Fibroblast of lung (primary cell): ENCODE results near the gene TBX21. TPM values are rescaled to one million over a fixed set of nuclear protein-coding genes. Genes with fewer than 3 reads are reported as not detected.

Experiments
- DNase-seq, 2 donors: peaks; one replicate each; pipeline versions ENCODE4 v3.0.0 to v3.0.0-alpha.2; 2010; ENCODE audit warnings: low read depth in 2 of 2
- H2AFZ ChIP-seq: 2 replicates; pipeline ENCODE4 v1.5.1; 2012; ENCODE audit warnings: low read length, control low read depth, inconsistent platforms
- H3K27ac ChIP-seq: 2 replicates; pipeline ENCODE4 v1.5.1; 2011; ENCODE audit warnings: low read length, control low read depth; ENCODE audit not compliant: insufficient read depth
- H3K27me3 ChIP-seq: 2 replicates; pipeline ENCODE4 v1.5.1; 2011; ENCODE audit warnings: mild to moderate bottlenecking, low read length; ENCODE audit not compliant: control insufficient read depth, insufficient read depth
- H3K36me3 ChIP-seq: 2 replicates; pipeline ENCODE4 v1.5.1; 2011; ENCODE audit warnings: low read length; ENCODE audit not compliant: control insufficient read depth, insufficient read depth
- H3K4me1 ChIP-seq: 2 replicates; pipeline ENCODE4 v1.5.1; 2011; ENCODE audit warnings: low read length; ENCODE audit not compliant: control insufficient read depth, insufficient read depth; ENCODE audit errors: extremely low read depth
- H3K4me2 ChIP-seq: 2 replicates; pipeline ENCODE4 v1.5.1; 2011; ENCODE audit warnings: low read length, control low read depth; ENCODE audit not compliant: insufficient read depth; ENCODE audit errors: extremely low read depth
- H3K4me3 ChIP-seq, 4 experiments: fragments of 200-600 bp in 1 of 4; sonication (generic) in 1 of 4; replicated peaks in 1 of 4; 2 replicates each; pipeline ENCODE4 v1.5.1; 2011 to 2016; ENCODE audit warnings: low read length in 4 of 4, low read depth in 3 of 4, mild to moderate bottlenecking in 3 of 4, control low read depth in 2 of 4, inconsistent platforms in 1 of 4, mixed read lengths in 1 of 4; ENCODE audit not compliant: insufficient read depth in 1 of 4; ENCODE audit errors: control extremely low read depth in 1 of 4
- H3K79me2 ChIP-seq: 2 replicates; pipeline ENCODE4 v1.5.1; 2012; ENCODE audit warnings: mild to moderate bottlenecking, low read length, inconsistent platforms; ENCODE audit not compliant: control insufficient read depth, insufficient read depth
- H3K9ac ChIP-seq: 2 replicates; pipeline ENCODE4 v1.5.1; 2011; ENCODE audit warnings: mild to moderate bottlenecking, low read length, control low read depth; ENCODE audit not compliant: insufficient read depth
- H3K9me3 ChIP-seq: 2 replicates; pipeline ENCODE4 v1.5.1; 2012; ENCODE audit warnings: low read depth, low read length; ENCODE audit not compliant: control insufficient read depth, insufficient read depth
- H4K20me1 ChIP-seq: 2 replicates; pipeline ENCODE4 v1.5.1; 2011; ENCODE audit warnings: low read length; ENCODE audit not compliant: control insufficient read depth, insufficient read depth; ENCODE audit errors: extremely low read depth
- EZH2 ChIP-seq: IDR thresholded peaks from 2 replicates; pipeline ENCODE4 v1.5.1; 2012; ENCODE audit warnings: low read length, control low read depth, mild to moderate bottlenecking; ENCODE audit errors: missing control alignments
- polyA plus RNA-seq, 2 donors: library from polyadenylated mRNA; depleted of rRNA in 1 of 2; stranded (reverse) in 1 of 2; unstranded in 1 of 2; fragments of >200 nt; gene quantifications; 2 replicates each; pipeline ENCODE4 v1.2.1, GENCODE V29; 2011 to 2012; ENCODE audit warnings: missing spikeins in 1 of 2
- total RNA-seq: library from RNA; depleted of rRNA; stranded (reverse); fragments of >200 nt; gene quantifications from 2 replicates; pipeline ENCODE4 v1.2.1, GENCODE V29; 2014
- TF ChIP-seq, protein P1 (sequence below), 2 donors: IDR thresholded peaks in 1 of 2; conservative IDR thresholded peaks in 1 of 2; 1 replicate in 1 of 2; 2 replicates in 1 of 2; pipeline ENCODE4 v1.5.1; 2011 to 2012; ENCODE audit warnings: low read length in 2 of 2, control low read depth in 1 of 2, inconsistent platforms in 1 of 2, low read depth in 1 of 2, mild to moderate bottlenecking in 1 of 2

Gene TBX21
- total and polyA plus RNA-seq, 2 donors (not counting 1 experiment from before 2014, with no cell fraction given) = not detected

- peaks cover 3% of the 10 kb centered on the region for H3K4me1 ChIP-seq
- peaks cover 33% of the 10 kb centered on the region for H3K27me3 ChIP-seq
- no peak for DNase-seq
- no peak overlapping the region for H3K4me2 ChIP-seq
- H3K36me3 ChIP-seq = no peaks in the 10 kb centered on the region
- no peak overlapping the region for H3K27ac ChIP-seq
- no peak overlapping the region for H2AFZ ChIP-seq
- H3K9ac ChIP-seq = no peak overlapping the region
- no peaks in the 10 kb centered on the region for H3K79me2 ChIP-seq
- no peaks in the 10 kb centered on the region for H4K20me1 ChIP-seq
- TF ChIP-seq, protein P1, sequence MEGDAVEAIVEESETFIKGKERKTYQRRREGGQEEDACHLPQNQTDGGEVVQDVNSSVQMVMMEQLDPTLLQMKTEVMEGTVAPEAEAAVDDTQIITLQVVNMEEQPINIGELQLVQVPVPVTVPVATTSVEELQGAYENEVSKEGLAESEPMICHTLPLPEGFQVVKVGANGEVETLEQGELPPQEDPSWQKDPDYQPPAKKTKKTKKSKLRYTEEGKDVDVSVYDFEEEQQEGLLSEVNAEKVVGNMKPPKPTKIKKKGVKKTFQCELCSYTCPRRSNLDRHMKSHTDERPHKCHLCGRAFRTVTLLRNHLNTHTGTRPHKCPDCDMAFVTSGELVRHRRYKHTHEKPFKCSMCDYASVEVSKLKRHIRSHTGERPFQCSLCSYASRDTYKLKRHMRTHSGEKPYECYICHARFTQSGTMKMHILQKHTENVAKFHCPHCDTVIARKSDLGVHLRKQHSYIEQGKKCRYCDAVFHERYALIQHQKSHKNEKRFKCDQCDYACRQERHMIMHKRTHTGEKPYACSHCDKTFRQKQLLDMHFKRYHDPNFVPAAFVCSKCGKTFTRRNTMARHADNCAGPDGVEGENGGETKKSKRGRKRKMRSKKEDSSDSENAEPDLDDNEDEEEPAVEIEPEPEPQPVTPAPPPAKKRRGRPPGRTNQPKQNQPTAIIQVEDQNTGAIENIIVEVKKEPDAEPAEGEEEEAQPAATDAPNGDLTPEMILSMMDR (conservative IDR thresholded peaks at IDR 0.05 in 1 of 2, IDR thresholded peaks at IDR 0.05 in 1 of 2; ENCODE audit: low read depth in 1 of 2, low read length in 2 of 2) = no peak
- no peak for TF ChIP-seq EZH2
- H3K9me3 ChIP-seq = no peaks in the 10 kb centered on the region
- H3K4me3 ChIP-seq = no peak overlapping the region
These were observed 20.6 kb upstream of the TBX21 start for GRCh38 chr17:47712330-47713023.

GRCh38 chr17:47713980-47714700 is 18.9 kb upstream of the TBX21 start:
- TF ChIP-seq EZH2 = no peak
- TF ChIP-seq, protein P1 (conservative IDR thresholded peaks at IDR 0.05 in 1 of 2, IDR thresholded peaks at IDR 0.05 in 1 of 2; ENCODE audit: low read depth in 1 of 2, low read length in 2 of 2) = no peak
- peaks cover 13% of the 10 kb centered on the region for H3K4me1 ChIP-seq

GRCh38 chr17:47714773-47715396 is 18.2 kb upstream of the TBX21 start:
- H3K9me3 ChIP-seq = no peaks in the 10 kb centered on the region
- peaks cover 19% of the 10 kb centered on the region for H3K4me1 ChIP-seq

More at GRCh38 chr17:47713980-47714700, 18.9 kb upstream of the TBX21 start:
- Histone ChIP-seq H3K4me2 (no peak overlapping the region), H3K9ac (no peak overlapping the region), H3K4me3 (no peak overlapping the region), H4K20me1 (no peaks in the 10 kb centered on the region), H3K9me3 (no peaks in the 10 kb centered on the region), H3K79me2 (no peaks in the 10 kb centered on the region), H3K27ac (no peak overlapping the region), H3K27me3 (peaks cover 42% of the 10 kb centered on the region), H3K36me3 (no peaks in the 10 kb centered on the region), H2AFZ (no peak overlapping the region)
- DNase-seq = no peak

More at GRCh38 chr17:47714773-47715396, 18.2 kb upstream of the TBX21 start:
- no peak for TF ChIP-seq EZH2
- TF ChIP-seq, protein P1 (conservative IDR thresholded peaks at IDR 0.05 in 1 of 2, IDR thresholded peaks at IDR 0.05 in 1 of 2; ENCODE audit: low read depth in 1 of 2, low read length in 2 of 2) = no peak
- peaks cover 42% of the 10 kb centered on the region for H3K27me3 ChIP-seq
- no peak overlapping the region for H3K4me2 ChIP-seq
- no peaks in the 10 kb centered on the region for H4K20me1 ChIP-seq
- DNase-seq = no peak
- H3K79me2 ChIP-seq = no peaks in the 10 kb centered on the region
- no peaks in the 10 kb centered on the region for H3K36me3 ChIP-seq
- no peak overlapping the region for H3K4me3 ChIP-seq
- no peak overlapping the region for H2AFZ ChIP-seq
- H3K27ac ChIP-seq = no peak overlapping the region
- no peak overlapping the region for H3K9ac ChIP-seq
